ENCODE measurements around the gene IQCH.

- TF ChIP-seq CTCF (IDR thresholded peaks at IDR 0.05 in 8 of 11, conservative IDR thresholded peaks at IDR 0.05 in 3 of 11) = no peak
- no peak for TF ChIP-seq POLR2AphosphoS5 (IDR thresholded peaks at IDR 0.05)
- no peak for TF ChIP-seq POLR2A (IDR thresholded peaks at IDR 0.05)
Measured at GRCh38 chr15:67380921-67381320, 126.3 kb downstream of the IQCH start.
